Vagina (tissue), 2 donors: ENCODE results near the gene WARS2. TPM values are rescaled to one million over a fixed set of nuclear protein-coding genes. Genes with fewer than 3 reads are reported as not detected.

Source experiments
- DNase-seq, 2 donors: peaks; one replicate each; pipeline ENCODE4 v3.0.0-alpha.2; 2017; ENCODE audit errors: extremely low spot score in 2 of 2
- H3K27ac ChIP-seq: fragments of 200-600 bp; sonication (generic); one replicate; pipeline ENCODE4 v1.5.1; 2019
- H3K27me3 ChIP-seq: fragments of 200-600 bp; sonication (generic); one replicate; pipeline ENCODE4 v1.5.1; 2019
- H3K36me3 ChIP-seq, 2 donors: fragments of 200-600 bp; sonication (generic); one replicate each; pipeline ENCODE4 v1.5.1; 2017 to 2019
- H3K4me1 ChIP-seq: fragments of 200-600 bp; sonication (generic); one replicate; pipeline ENCODE4 v1.5.1; 2019
- H3K4me3 ChIP-seq, 2 donors: fragments of 200-600 bp; sonication (generic); 1 replicate in 1 of 2; 2 replicates in 1 of 2; pipeline ENCODE4 v1.5.1; 2016 to 2019
- H3K9me3 ChIP-seq: fragments of 200-600 bp; sonication (generic); one replicate; pipeline ENCODE4 v1.5.1; 2019
- CTCF ChIP-seq, 3 experiments: fragments of 450-650 bp in 2 of 3; fragments of 200-600 bp in 1 of 3; sonication (generic) in 1 of 3; IDR thresholded peaks; one replicate each; pipeline ENCODE4 v1.5.1; 2017 to 2019; ENCODE audit warnings: antibody characterized with exemption in 3 of 3, mild to moderate bottlenecking in 2 of 3, moderate library complexity in 2 of 3
- POLR2A ChIP-seq, 2 donors: fragments of 450-650 bp; IDR thresholded peaks; one replicate each; pipeline ENCODE4 v1.6.1; 2017; ENCODE audit warnings: antibody characterized with exemption in 2 of 2, mild to moderate bottlenecking in 2 of 2, moderate library complexity in 2 of 2
- POLR2AphosphoS5 ChIP-seq, 2 donors: sonication (generic); formaldehyde crosslinking; IDR thresholded peaks; one replicate each; pipeline ENCODE4 v1.9.0; 2017; ENCODE audit warnings: antibody characterized with exemption in 2 of 2, mild to moderate bottlenecking in 2 of 2, low read depth in 1 of 2; ENCODE audit not compliant: insufficient read depth in 1 of 2
- intact Hi-C: fragments of 100-400 bp; cut with DNase I; formaldehyde crosslinking; loops from one replicate; pipeline ENCODE4 v1.15.1; 2023
- total RNA-seq: library from RNA; depleted of rRNA; stranded (reverse); fragments of >200 nt; gene quantifications from one replicate; pipeline ENCODE4 v1.2.3, GENCODE V29; 2016

The WARS2 gene
- total RNA-seq, 1 donor from 2014 or later: 8.3 TPM

GRCh38 chr1:119115311-119115710 lies 25.1 kb downstream of the WARS2 start:
- H3K4me3 ChIP-seq: no peak overlapping the region
- H3K4me1 ChIP-seq: no peaks in the 10 kb centered on the region
- H3K9me3 ChIP-seq: no peaks in the 10 kb centered on the region
- intact Hi-C loops: no loop called here
- no peak overlapping the region for H3K27ac ChIP-seq
- H3K36me3 ChIP-seq: no peaks in the 10 kb centered on the region
- H3K27me3 ChIP-seq: no peaks in the 10 kb centered on the region
- no peak for DNase-seq
- TF ChIP-seq CTCF (IDR thresholded peaks at IDR 0.05): no peak
- no peak for TF ChIP-seq POLR2AphosphoS5 (IDR thresholded peaks at IDR 0.05; ENCODE audit: insufficient read depth in 1 of 2, low read depth in 1 of 2)
- TF ChIP-seq POLR2A (IDR thresholded peaks at IDR 0.05): no peak

GRCh38 chr1:119114786-119115185 lies 25.7 kb downstream of the WARS2 start:
- intact Hi-C loops: no loop called here
- Histone ChIP-seq H3K27ac (no peak overlapping the region), H3K36me3 (no peaks in the 10 kb centered on the region), H3K9me3 (no peaks in the 10 kb centered on the region), H3K4me1 (no peaks in the 10 kb centered on the region), H3K27me3 (no peaks in the 10 kb centered on the region), H3K4me3 (no peak overlapping the region)
- no peak for DNase-seq
- TF ChIP-seq POLR2AphosphoS5 (IDR thresholded peaks at IDR 0.05; ENCODE audit: insufficient read depth in 1 of 2, low read depth in 1 of 2): no peak
- TF ChIP-seq CTCF (IDR thresholded peaks at IDR 0.05): no peak
- TF ChIP-seq POLR2A (IDR thresholded peaks at IDR 0.05): no peak

- intact Hi-C loops: no loop called here
- TF ChIP-seq POLR2A (IDR thresholded peaks at IDR 0.05): no peak
- TF ChIP-seq CTCF (IDR thresholded peaks at IDR 0.05): no peak
- TF ChIP-seq POLR2AphosphoS5 (IDR thresholded peaks at IDR 0.05; ENCODE audit: insufficient read depth in 1 of 2, low read depth in 1 of 2): no peak
- DNase-seq: no peak
- Histone ChIP-seq H3K36me3 (no peaks in the 10 kb centered on the region), H3K27ac (no peak overlapping the region), H3K4me1 (no peaks in the 10 kb centered on the region), H3K27me3 (no peaks in the 10 kb centered on the region), H3K9me3 (no peaks in the 10 kb centered on the region), H3K4me3 (no peak overlapping the region)
These were observed 27.7 kb downstream of the WARS2 start for GRCh38 chr1:119112791-119113190.

GRCh38 chr1:119112244-119112643 lies 28.2 kb downstream of the WARS2 start:
- TF ChIP-seq POLR2A (IDR thresholded peaks at IDR 0.05): no peak
- TF ChIP-seq CTCF (IDR thresholded peaks at IDR 0.05): no peak
- TF ChIP-seq POLR2AphosphoS5 (IDR thresholded peaks at IDR 0.05; ENCODE audit: insufficient read depth in 1 of 2, low read depth in 1 of 2): no peak
- intact Hi-C loops: no loop called here
- H3K4me3 ChIP-seq: no peak overlapping the region

GRCh38 chr1:119108988-119109387 lies 31.5 kb downstream of the WARS2 start:
- intact Hi-C loops: no loop called here
- Histone ChIP-seq H3K27me3 (no peaks in the 10 kb centered on the region), H3K27ac (no peak overlapping the region), H3K4me3 (no peak overlapping the region), H3K4me1 (no peaks in the 10 kb centered on the region), H3K9me3 (no peaks in the 10 kb centered on the region), H3K36me3 (no peaks in the 10 kb centered on the region)
- no peak for TF ChIP-seq POLR2AphosphoS5 (IDR thresholded peaks at IDR 0.05; ENCODE audit: insufficient read depth in 1 of 2, low read depth in 1 of 2)
- no peak for TF ChIP-seq CTCF (IDR thresholded peaks at IDR 0.05)
- no peak for TF ChIP-seq POLR2A (IDR thresholded peaks at IDR 0.05)
- DNase-seq: no peak

More at GRCh38 chr1:119112244-119112643, 28.2 kb downstream of the WARS2 start:
- H3K4me1 ChIP-seq: no peaks in the 10 kb centered on the region
- H3K36me3 ChIP-seq: no peaks in the 10 kb centered on the region
- H3K27me3 ChIP-seq: no peaks in the 10 kb centered on the region
- DNase-seq: no peak
- H3K9me3 ChIP-seq: no peaks in the 10 kb centered on the region
- H3K27ac ChIP-seq: no peak overlapping the region
